ENCODE measurements around the gene NDUFB6. TPM values are rescaled to one million over a fixed set of nuclear protein-coding genes. Genes with fewer than 3 reads are reported as not detected.

Gene NDUFB6
- total RNA-seq, 1 experiment from 2014 or later = 56.0 TPM

- TF ChIP-seq USF1 (CRISPR knock-in tag; IDR thresholded peaks at IDR 0.05) (no peak), RELA (CRISPR knock-in tag; IDR thresholded peaks at IDR 0.05; ENCODE audit: borderline replicate concordance) (no peak), ZNF281 (CRISPR knock-in tag; IDR thresholded peaks at IDR 0.05) (no peak), KAT7 (CRISPR knock-in tag; IDR thresholded peaks at IDR 0.05; ENCODE audit: borderline replicate concordance) (no peak), IRF2 (CRISPR knock-in tag; IDR thresholded peaks at IDR 0.05; ENCODE audit: borderline replicate concordance, low read depth) (no peak), MYBL2 (CRISPR knock-in tag; IDR thresholded peaks at IDR 0.05) (no peak), STAT6 (CRISPR knock-in tag; conservative IDR thresholded peaks at IDR 0.05; ENCODE audit: low read depth) (no peak), JUN (CRISPR knock-in tag; IDR thresholded peaks at IDR 0.05) (no peak)
Measured at GRCh38 chr9:32581512-32582143, 8.7 kb upstream of the NDUFB6 start (continued).

- 0 out of 2 replicates have a peak, but pooled peaks have one; percentile 26 for ATAC-seq
- Mint-ChIP-seq H3K9me3 (peaks cover 5% of the 10 kb centered on the region), H3K27me3 (ENCODE audit: low read depth) (no peaks in the 10 kb centered on the region), H3K4me3 (no peak overlapping the region), H3K4me1 (peaks cover 11% of the 10 kb centered on the region), H3K27ac (no peak overlapping the region), H3K36me3 (no peaks in the 10 kb centered on the region)
- CTCF ChIA-PET = interaction anchor here (0.6 to 5.7 kb wide), 38 partner anchors 8 to 464 kb away, joined by 3 to 245 read pairs (median 4); partner anchors contain the start of genes ACO1, NDUFB6, RIGI and TMEM215
- no peak for DNase-seq (ENCODE audit: low spot score)
- POLR2A ChIA-PET = no interaction called here
- TF ChIP-seq ZNF416 (CRISPR knock-in tag; IDR thresholded peaks at IDR 0.05) (no peak), ZMAT4 (CRISPR knock-in tag; IDR thresholded peaks at IDR 0.05) (no peak), FOXP1 (CRISPR knock-in tag; IDR thresholded peaks at IDR 0.05; ENCODE audit: borderline replicate concordance) (no peak), ATF2 (CRISPR knock-in tag; IDR thresholded peaks at IDR 0.05; ENCODE audit: borderline replicate concordance, low read depth) (no peak), MLX (CRISPR knock-in tag; IDR thresholded peaks at IDR 0.05) (no peak), TEAD1 (CRISPR knock-in tag; IDR thresholded peaks at IDR 0.05) (no peak), ZNF121 (CRISPR knock-in tag; IDR thresholded peaks at IDR 0.05) (no peak)
Measured at GRCh38 chr9:32580631-32581300, 7.8 kb upstream of the NDUFB6 start.

Data from WTC11 (cell line).